HG03060 (cell line): ENCODE measurements around the gene PIK3AP1.
"Not testable (repeated sequence)": the region's sequence is repeated elsewhere in the genome, so short reads cannot be mapped to it uniquely, and the experiment has no call there.

Experiments used
- ATAC-seq: cut with Tn5 transposase; IDR thresholded peaks from one replicate; pipeline ENCODE4 v1.9.1; 2021; ENCODE audit warnings: low read depth, moderate number of reproducible peaks; ENCODE audit not compliant: unreplicated experiment

PIK3AP1 gene

GRCh38 chr10:96699613-96700012 is 20.7 kb downstream of the PIK3AP1 start:
- ATAC-seq = no peak

- ATAC-seq = not testable (repeated sequence)
Measured at GRCh38 chr10:96698305-96698704, 22.0 kb downstream of the PIK3AP1 start.

GRCh38 chr10:96697438-96697837 is 22.9 kb downstream of the PIK3AP1 start:
- no peak for ATAC-seq

- ATAC-seq = no peak
Measured at GRCh38 chr10:96696845-96697425, 23.4 kb downstream of the PIK3AP1 start.

- ATAC-seq = no peak
Measured at GRCh38 chr10:96695975-96696634, 24.2 kb downstream of the PIK3AP1 start.

- ATAC-seq = no peak
Measured at GRCh38 chr10:96695366-96695765, 24.9 kb downstream of the PIK3AP1 start.

GRCh38 chr10:96693431-96693830 is 26.9 kb downstream of the PIK3AP1 start:
- no peak for ATAC-seq

GRCh38 chr10:96692427-96692826 is 27.9 kb downstream of the PIK3AP1 start:
- ATAC-seq = no peak

- ATAC-seq = no peak
Measured at GRCh38 chr10:96691761-96692160, 28.6 kb downstream of the PIK3AP1 start.

GRCh38 chr10:96690755-96691730 is 29.3 kb downstream of the PIK3AP1 start:
- ATAC-seq = no peak

GRCh38 chr10:96688789-96689188 is 31.5 kb downstream of the PIK3AP1 start:
- ATAC-seq = no peak

GRCh38 chr10:96687317-96688012 is 32.8 kb downstream of the PIK3AP1 start:
- ATAC-seq = no peak

- ATAC-seq = no peak
Measured at GRCh38 chr10:96686514-96686913, 33.8 kb downstream of the PIK3AP1 start.

GRCh38 chr10:96685306-96685705 is 35.0 kb downstream of the PIK3AP1 start:
- no peak for ATAC-seq

GRCh38 chr10:96684826-96685225 is 35.5 kb downstream of the PIK3AP1 start:
- ATAC-seq = no peak

GRCh38 chr10:96683710-96684109 is 36.6 kb downstream of the PIK3AP1 start:
- ATAC-seq = no peak

GRCh38 chr10:96683065-96683464 is 37.2 kb downstream of the PIK3AP1 start:
- ATAC-seq = no peak

- ATAC-seq = no peak
Measured at GRCh38 chr10:96681524-96681923, 38.8 kb downstream of the PIK3AP1 start.

GRCh38 chr10:96680463-96680862 is 39.9 kb downstream of the PIK3AP1 start:
- not testable (repeated sequence) for ATAC-seq

- no peak for ATAC-seq
Measured at GRCh38 chr10:96678725-96679124, 41.6 kb downstream of the PIK3AP1 start.
